Ishikawa (cell line): Measurements from ENCODE around the gene TESPA1.

ENCODE experiments used
- CEBPB ChIP-seq: IDR thresholded peaks from 2 replicates; pipeline ENCODE4 v1.6.1; 2012
- EGR1 ChIP-seq: IDR thresholded peaks from 2 replicates; pipeline ENCODE4 v1.6.1; 2012
- EP300 ChIP-seq: IDR thresholded peaks from 2 replicates; pipeline ENCODE4 v1.6.1; 2012; ENCODE audit warnings: borderline replicate concordance
- MAX ChIP-seq: IDR thresholded peaks from 2 replicates; pipeline ENCODE4 v1.6.1; 2012
- RAD21 ChIP-seq: IDR thresholded peaks from 2 replicates; pipeline ENCODE4 v1.6.1; 2012; ENCODE audit warnings: low read depth
- REST ChIP-seq: IDR thresholded peaks from 2 replicates; pipeline ENCODE4 v1.6.1; 2012; ENCODE audit warnings: low read depth, mild to moderate bottlenecking
- TAF1 ChIP-seq: IDR thresholded peaks from 2 replicates; pipeline ENCODE4 v1.6.1; 2012; ENCODE audit warnings: low read depth, mild to moderate bottlenecking
- TCF12 ChIP-seq: IDR thresholded peaks from 2 replicates; pipeline ENCODE4 v1.6.1; 2012; ENCODE audit warnings: low read depth
- TEAD4 ChIP-seq: IDR thresholded peaks from 2 replicates; pipeline ENCODE4 v1.6.1; 2012
- YY1 ChIP-seq: IDR thresholded peaks from 2 replicates; pipeline ENCODE4 v1.6.1; 2012; ENCODE audit warnings: low read depth

DNA sequence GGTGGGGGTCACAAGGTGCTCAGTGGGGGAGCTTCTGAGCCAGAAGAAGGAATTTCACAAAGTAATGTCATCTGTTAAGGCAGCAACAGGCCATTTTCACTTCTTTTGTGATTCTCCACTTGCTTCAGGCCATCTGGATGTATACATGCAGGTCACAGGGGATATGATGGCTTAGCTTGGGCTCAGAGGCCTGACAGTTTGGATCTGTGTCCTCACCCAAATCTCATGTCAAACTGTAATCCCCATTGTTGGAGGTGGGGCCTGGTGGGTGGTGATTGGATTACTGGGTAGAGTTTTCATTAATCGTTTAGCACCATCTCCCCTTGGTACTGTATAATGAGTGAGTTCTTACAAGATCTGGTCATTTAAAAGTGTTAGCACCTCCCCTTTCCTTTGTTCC, 36.4 kb downstream of the TESPA1 start:
- TF ChIP-seq EGR1 (no peak), RAD21 (no peak), TEAD4 (no peak), REST (no peak), EP300 (no peak), TAF1 (no peak), MAX (no peak), CEBPB (no peak), YY1 (no peak), TCF12 (no peak)
